DND-41 (cell line): ENCODE measurements around the gene MYLK.

Source experiments
- EZH2 ChIP-seq: IDR thresholded peaks from 3 replicates; pipeline ENCODE4 v1.6.1; 2012; ENCODE audit warnings: borderline replicate concordance, low read depth, mild to moderate bottlenecking, moderate library complexity, low read length, inconsistent platforms; ENCODE audit not compliant: severe bottlenecking
- TF ChIP-seq, protein P1 (sequence below): IDR thresholded peaks from 2 replicates; pipeline ENCODE4 v1.5.1; 2012; ENCODE audit warnings: borderline replicate concordance, low read length, moderate library complexity, mild to moderate bottlenecking; ENCODE audit not compliant: poor library complexity, severe bottlenecking; ENCODE audit errors: extremely low read depth

DNA sequence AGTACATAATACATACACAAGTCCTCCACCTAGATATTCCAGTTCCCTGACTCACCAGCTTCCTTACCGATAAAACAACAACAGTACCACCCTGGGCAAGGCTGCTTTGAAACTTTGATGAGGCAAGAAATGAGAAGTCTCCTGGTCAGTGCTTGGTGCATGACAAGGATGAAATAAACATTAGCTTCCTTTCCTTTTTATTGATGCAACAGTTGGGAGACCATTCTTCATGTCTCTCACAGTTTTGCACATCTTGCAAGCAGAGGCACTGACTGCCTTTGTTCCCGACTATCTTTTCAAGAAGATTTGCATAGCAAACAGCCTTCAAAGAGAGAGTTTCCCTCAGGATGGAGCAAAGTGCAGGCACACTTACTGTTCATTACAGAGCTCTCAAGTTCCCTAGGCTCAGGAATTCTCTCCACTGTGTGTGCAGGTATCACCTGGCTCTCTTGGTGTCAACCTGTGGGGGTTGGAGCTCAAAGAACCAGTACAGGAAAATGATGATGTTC is 65.2 kb downstream of the MYLK start:
- TF ChIP-seq, protein P1, sequence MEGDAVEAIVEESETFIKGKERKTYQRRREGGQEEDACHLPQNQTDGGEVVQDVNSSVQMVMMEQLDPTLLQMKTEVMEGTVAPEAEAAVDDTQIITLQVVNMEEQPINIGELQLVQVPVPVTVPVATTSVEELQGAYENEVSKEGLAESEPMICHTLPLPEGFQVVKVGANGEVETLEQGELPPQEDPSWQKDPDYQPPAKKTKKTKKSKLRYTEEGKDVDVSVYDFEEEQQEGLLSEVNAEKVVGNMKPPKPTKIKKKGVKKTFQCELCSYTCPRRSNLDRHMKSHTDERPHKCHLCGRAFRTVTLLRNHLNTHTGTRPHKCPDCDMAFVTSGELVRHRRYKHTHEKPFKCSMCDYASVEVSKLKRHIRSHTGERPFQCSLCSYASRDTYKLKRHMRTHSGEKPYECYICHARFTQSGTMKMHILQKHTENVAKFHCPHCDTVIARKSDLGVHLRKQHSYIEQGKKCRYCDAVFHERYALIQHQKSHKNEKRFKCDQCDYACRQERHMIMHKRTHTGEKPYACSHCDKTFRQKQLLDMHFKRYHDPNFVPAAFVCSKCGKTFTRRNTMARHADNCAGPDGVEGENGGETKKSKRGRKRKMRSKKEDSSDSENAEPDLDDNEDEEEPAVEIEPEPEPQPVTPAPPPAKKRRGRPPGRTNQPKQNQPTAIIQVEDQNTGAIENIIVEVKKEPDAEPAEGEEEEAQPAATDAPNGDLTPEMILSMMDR, result no peak
- no peak for TF ChIP-seq EZH2
